ENCODE measurements around the gene TRAPPC5. TPM values are rescaled to one million over a fixed set of nuclear protein-coding genes. Genes with fewer than 3 reads are reported as not detected.

The TRAPPC5 gene
- total RNA-seq, 2 experiments from 2014 or later = 91.5 to 150 TPM

DNA sequence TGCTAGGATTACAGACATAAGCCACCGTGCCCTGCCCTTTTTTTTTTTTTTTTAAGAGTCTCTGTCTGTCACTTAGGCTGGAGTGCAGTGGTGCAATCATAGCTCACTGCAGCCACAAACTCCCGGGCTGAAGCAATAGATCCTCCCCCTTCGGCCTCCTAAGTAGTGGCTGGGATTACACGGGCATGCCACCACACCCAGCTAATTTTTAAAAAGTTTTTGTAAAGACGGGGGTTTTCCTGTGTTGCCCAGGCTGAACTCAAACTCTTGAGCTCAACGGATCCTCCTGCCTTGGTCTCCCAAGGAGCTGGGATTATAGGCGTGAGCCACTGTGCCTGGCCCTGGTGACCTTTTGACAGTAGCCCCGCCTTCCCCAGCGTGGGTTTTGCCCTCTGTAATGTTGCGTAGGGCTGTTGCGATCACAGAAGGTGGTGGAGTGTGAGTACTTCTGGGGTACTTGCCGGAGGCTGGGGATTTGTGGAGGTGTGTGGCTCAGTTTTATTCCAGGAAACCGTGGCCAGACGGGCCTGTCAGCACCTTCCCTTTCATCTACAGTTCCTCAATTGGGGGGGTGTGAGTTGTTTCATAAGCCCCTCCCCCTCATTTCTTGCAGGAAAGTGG lies 23.4 kb upstream of the TRAPPC5 start:
- no peaks in the 10 kb centered on the region for H3K79me2 ChIP-seq (ENCODE audit: insufficient read depth, low read depth, low read length)
- ChIA-PET CTCF (ENCODE audit: unreplicated experiment) (no interaction called here), POLR2A (no interaction called here)
- intact Hi-C loops (cut with micrococcal nuclease; ENCODE audit: unreplicated experiment) = no loop called here
- H3K4me2 ChIP-seq (ENCODE audit: low read length) = no peak overlapping the region
- TF ChIP-seq EZH2phosphoT487 (IDR thresholded peaks at IDR 0.05; ENCODE audit: borderline replicate concordance, low read depth, low read length) (no peak), CTCF (conservative IDR thresholded peaks at IDR 0.05; ENCODE audit: low read length) (no peak)
- no peak for DNase-seq (ENCODE audit: low spot score)
- H3K9me2 ChIP-seq (ENCODE audit: insufficient read depth, low read length) = no peaks in the 10 kb centered on the region
- peak overlapping the region; percentile 40; the same call in 1 of the 2 replicates for H2AFZ ChIP-seq (ENCODE audit: low read length)
- no TSS peak for BruUV-seq (replicated peaks)
- no peak overlapping the region for H3K27ac ChIP-seq (ENCODE audit: low read depth, low read length, poor library complexity, severe bottlenecking)
- no peak overlapping the region for H3K4me3 ChIP-seq (ENCODE audit: low read depth, low read length, poor library complexity, severe bottlenecking)
- H3K9me3 ChIP-seq (ENCODE audit: low read length) = no peaks in the 10 kb centered on the region
- H4K20me1 ChIP-seq (ENCODE audit: insufficient read depth, low read length) = no peaks in the 10 kb centered on the region
- no peaks in the 10 kb centered on the region for H3K36me3 ChIP-seq (ENCODE audit: insufficient read depth, low read length)
- peaks cover 11% of the 10 kb centered on the region for H3K4me1 ChIP-seq (ENCODE audit: insufficient read depth, low read length, poor library complexity, severe bottlenecking)

- no TSS peak for BruUV-seq (replicated peaks)
- H2AFZ ChIP-seq (ENCODE audit: low read length) = peak overlapping the region; percentile 93
- CTCF ChIA-PET (ENCODE audit: unreplicated experiment) = no interaction called here
- no peaks in the 10 kb centered on the region for H3K36me3 ChIP-seq (ENCODE audit: insufficient read depth, low read length)
- H3K4me3 ChIP-seq (ENCODE audit: low read depth, low read length, poor library complexity, severe bottlenecking) = peak overlapping the region; percentile 52
- peak overlapping the region; percentile 24 for H3K27ac ChIP-seq (ENCODE audit: low read depth, low read length, poor library complexity, severe bottlenecking)
- peak overlapping the region; percentile 69 for H3K4me2 ChIP-seq (ENCODE audit: low read length)
- POLR2A ChIA-PET = no interaction called here
- H3K9me2 ChIP-seq (ENCODE audit: insufficient read depth, low read length) = no peaks in the 10 kb centered on the region
- peak; percentile 78 for DNase-seq (ENCODE audit: low spot score)
- H3K4me1 ChIP-seq (ENCODE audit: insufficient read depth, low read length, poor library complexity, severe bottlenecking) = peaks cover 9% of the 10 kb centered on the region
- intact Hi-C loops (cut with micrococcal nuclease; ENCODE audit: unreplicated experiment) = no loop called here
- H3K79me2 ChIP-seq (ENCODE audit: insufficient read depth, low read depth, low read length) = no peaks in the 10 kb centered on the region
- no peaks in the 10 kb centered on the region for H4K20me1 ChIP-seq (ENCODE audit: insufficient read depth, low read length)
- H3K9me3 ChIP-seq (ENCODE audit: low read length) = no peaks in the 10 kb centered on the region
- TF ChIP-seq CTCF (conservative IDR thresholded peaks at IDR 0.05; ENCODE audit: low read length) = no peak
- TF ChIP-seq EZH2phosphoT487 (IDR thresholded peaks at IDR 0.05; ENCODE audit: borderline replicate concordance, low read depth, low read length) = no peak
Observed at GRCh38 chr19:7658219-7658686, 22.4 kb upstream of the TRAPPC5 start.

DNA sequence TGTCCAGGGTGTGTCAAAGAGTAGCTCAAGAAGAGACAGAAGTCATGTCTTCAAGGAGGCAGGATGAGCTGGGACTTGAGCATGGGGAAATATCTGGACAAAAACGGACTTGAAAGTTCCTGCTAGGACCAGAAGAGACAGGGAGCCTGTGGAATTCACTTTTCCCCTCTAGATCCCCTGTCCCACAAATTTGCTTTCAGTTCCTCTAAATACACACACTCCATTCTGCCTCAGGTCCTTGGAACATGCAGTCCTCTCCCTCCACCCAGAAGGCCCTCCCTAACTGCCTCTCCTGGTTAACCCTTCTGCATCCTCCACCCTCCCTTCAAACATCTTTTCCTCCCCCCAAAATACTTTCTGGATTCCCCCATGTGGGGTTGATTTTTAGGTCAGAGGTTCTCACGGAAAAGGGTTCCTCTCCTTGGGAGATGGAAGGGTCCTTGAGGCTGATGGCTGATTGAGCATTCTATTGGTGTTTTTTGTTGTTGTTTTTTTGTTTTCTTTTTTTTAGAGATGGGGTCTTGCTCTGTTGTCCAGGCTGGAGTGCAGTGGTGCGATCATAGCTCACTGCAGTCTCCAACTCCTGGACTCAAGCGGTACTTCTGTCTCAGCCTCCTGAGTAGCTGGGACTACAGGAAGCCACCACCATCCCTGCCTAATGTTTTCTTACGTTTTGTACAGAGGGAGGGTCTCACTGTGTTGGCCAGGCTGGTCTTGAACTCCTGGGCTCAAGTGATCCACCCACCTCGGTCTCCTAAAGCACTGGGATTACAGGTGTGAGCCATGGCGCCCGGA lies 18.7 kb upstream of the TRAPPC5 start:
- Histone ChIP-seq H4K20me1 (ENCODE audit: insufficient read depth, low read length) (no peaks in the 10 kb centered on the region), H3K4me1 (ENCODE audit: insufficient read depth, low read length, poor library complexity, severe bottlenecking) (peaks cover 9% of the 10 kb centered on the region), H3K79me2 (ENCODE audit: insufficient read depth, low read depth, low read length) (no peaks in the 10 kb centered on the region), H3K36me3 (ENCODE audit: insufficient read depth, low read length) (no peaks in the 10 kb centered on the region), H3K4me2 (ENCODE audit: low read length) (no peak overlapping the region), H3K9me2 (ENCODE audit: insufficient read depth, low read length) (no peaks in the 10 kb centered on the region), H3K4me3 (ENCODE audit: low read depth, low read length, poor library complexity, severe bottlenecking) (no peak overlapping the region), H2AFZ (ENCODE audit: low read length) (no peak overlapping the region), H3K27ac (ENCODE audit: low read depth, low read length, poor library complexity, severe bottlenecking) (no peak overlapping the region), H3K9me3 (ENCODE audit: low read length) (no peaks in the 10 kb centered on the region)
- POLR2A ChIA-PET = no interaction called here
- TF ChIP-seq EZH2phosphoT487 (IDR thresholded peaks at IDR 0.05; ENCODE audit: borderline replicate concordance, low read depth, low read length) (no peak), CTCF (conservative IDR thresholded peaks at IDR 0.05; ENCODE audit: low read length) (no peak)
- no TSS peak for BruUV-seq (replicated peaks)
- no peak for DNase-seq (ENCODE audit: low spot score)
- intact Hi-C loops (cut with micrococcal nuclease; ENCODE audit: unreplicated experiment) = no loop called here
- CTCF ChIA-PET (ENCODE audit: unreplicated experiment) = no interaction called here
